Fibroblast of peridontal ligament (primary cell): ENCODE data around the gene ING2.
"Not testable (repeated sequence)": the region's sequence is repeated elsewhere in the genome, so short reads cannot be mapped to it uniquely, and the experiment has no call there.

Source experiments
- DNase-seq: peaks from one replicate; pipeline ENCODE4 v3.0.0-alpha.2; 2010; ENCODE audit errors: extremely low read depth

ING2 gene

GRCh38 chr4:183548306-183548705, 43.4 kb downstream of the ING2 start:
- DNase-seq = no peak

GRCh38 chr4:183550345-183551093, 45.7 kb downstream of the ING2 start:
- DNase-seq = no peak

- DNase-seq = no peak
Measured at GRCh38 chr4:183552274-183553146, 47.7 kb downstream of the ING2 start.

- not testable (repeated sequence) for DNase-seq
Measured at GRCh38 chr4:183553147-183553478, 48.3 kb downstream of the ING2 start.

- no peak for DNase-seq
Measured at GRCh38 chr4:183553601-183554345, 48.9 kb downstream of the ING2 start.

DNA sequence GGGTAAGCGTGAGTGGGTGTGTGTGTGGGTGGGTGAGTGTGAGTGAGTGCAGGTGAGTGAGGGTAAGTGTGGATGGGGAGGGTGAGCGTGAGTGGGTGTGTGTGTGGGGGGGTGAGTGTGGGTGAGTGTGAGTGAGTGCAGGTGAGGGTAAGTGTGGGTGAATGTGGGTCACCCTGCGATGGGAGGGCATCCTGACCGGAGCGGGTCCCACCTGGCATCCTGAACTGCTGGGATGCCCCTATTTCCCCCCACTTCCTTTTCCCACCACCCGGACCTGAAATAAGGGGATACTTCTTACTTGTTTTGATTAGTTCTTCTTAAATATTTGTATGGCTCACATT, 49.5 kb downstream of the ING2 start:
- DNase-seq = no peak

DNA sequence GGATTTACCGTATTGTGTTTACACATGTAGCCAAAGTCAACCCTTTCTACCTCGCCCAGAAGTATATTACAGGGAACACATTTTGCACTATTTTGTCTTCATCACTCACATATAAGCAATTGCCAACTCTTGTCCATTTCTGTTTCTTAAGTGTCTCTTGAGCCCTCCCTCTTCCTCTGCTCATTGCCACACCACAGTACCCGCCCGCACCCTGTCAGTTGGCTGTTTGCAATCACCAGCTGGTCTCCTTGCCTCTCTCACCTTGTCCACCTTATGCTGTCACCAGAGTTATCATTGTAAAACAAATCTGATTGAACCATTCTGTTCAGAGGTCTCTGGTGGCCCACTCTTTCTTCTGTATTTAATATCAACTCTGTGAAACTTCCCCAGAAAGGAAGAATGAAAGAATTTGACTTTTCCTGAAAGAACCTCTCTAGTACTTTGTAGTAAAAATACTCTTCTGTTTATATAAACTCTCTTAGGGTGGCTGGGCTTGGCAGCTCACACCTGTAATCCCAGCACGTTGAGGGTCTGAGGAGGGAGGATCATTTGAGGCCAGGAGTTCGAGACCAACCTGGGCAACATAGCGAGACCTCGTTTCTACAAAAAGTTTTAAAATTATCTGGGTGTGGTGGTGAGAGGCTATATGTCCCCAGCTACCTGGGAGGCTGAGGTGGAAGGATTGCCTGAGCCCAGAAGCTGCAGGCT, 50.2 kb downstream of the ING2 start:
- no peak for DNase-seq

- DNase-seq = no peak
Measured at GRCh38 chr4:183556947-183557346, 52.1 kb downstream of the ING2 start.

DNA sequence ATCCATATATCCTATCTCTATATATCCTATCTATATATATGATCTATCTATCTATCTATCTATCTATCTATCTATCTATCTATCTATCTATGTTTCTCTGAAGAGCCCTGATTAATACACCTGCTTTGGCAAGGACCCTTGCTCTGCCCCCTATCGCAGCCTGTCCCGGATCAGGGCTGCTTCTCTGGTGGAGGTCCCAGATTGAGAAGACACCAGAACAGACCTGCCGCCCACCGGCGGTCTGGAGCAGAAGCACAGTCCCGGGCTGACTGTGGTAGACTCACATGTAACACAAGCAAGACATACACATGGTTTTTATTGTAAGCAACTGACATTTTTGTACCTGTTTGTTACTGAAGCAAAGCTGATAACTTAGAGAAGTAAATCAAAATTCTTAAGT, 52.8 kb downstream of the ING2 start:
- no peak for DNase-seq

- DNase-seq = no peak
Measured at GRCh38 chr4:183558873-183559272, 54.0 kb downstream of the ING2 start.

GRCh38 chr4:183561905-183562304, 57.0 kb downstream of the ING2 start:
- no peak for DNase-seq
